HEK293 (cell line): ENCODE measurements around the gene CDH10.

ENCODE experiments used
- CTCF ChIA-PET: fragments of 350-600 bp; formaldehyde crosslinking; extraction: SDS; loops from one replicate; lab custom pipeline; 2021; ENCODE audit warnings: antibody characterized with exemption; lab: Yijun Ruan, JAX
- POLR2A ChIA-PET: fragments of 300-600 bp; formaldehyde crosslinking; extraction: SDS; loops from one replicate; lab custom pipeline; 2020; ENCODE audit warnings: antibody characterized with exemption, inconsistent platforms; lab: Yijun Ruan, JAX
- H3K27ac ChIP-seq: fragments of 200-500 bp; sonication (Bioruptor generic); 2 replicates; pipeline ENCODE4 v1.5.1; 2014; ENCODE audit warnings: low read depth, low read length, control low read depth, inconsistent platforms; ENCODE audit errors: extremely low read depth
- H3K36me3 ChIP-seq, 2 experiments: fragments of 200-500 bp in 1 of 2; sonication (Bioruptor generic) in 1 of 2; 1 replicate in 1 of 2; 2 replicates in 1 of 2; pipeline ENCODE4 v1.5.1; 2014 to 2017; ENCODE audit warnings: inconsistent platforms in 2 of 2, low read length in 2 of 2; ENCODE audit not compliant: control insufficient read depth in 2 of 2, insufficient read depth in 1 of 2
- H3K4me1 ChIP-seq: fragments of 200-500 bp; sonication (Bioruptor generic); 2 replicates; pipeline ENCODE4 v1.5.1; 2014; ENCODE audit warnings: mild to moderate bottlenecking, low read length, inconsistent platforms; ENCODE audit not compliant: control insufficient read depth, insufficient read depth
- H3K4me3 ChIP-seq: 2 replicates; pipeline ENCODE4 v1.5.1; 2011; ENCODE audit warnings: low read depth, mild to moderate bottlenecking, control low read depth, low read length, moderate library complexity
- H3K9me3 ChIP-seq: fragments of 200-500 bp; sonication (Bioruptor generic); 2 replicates; pipeline ENCODE4 v1.5.1; 2014; ENCODE audit warnings: low read depth, low read length, inconsistent platforms; ENCODE audit not compliant: control insufficient read depth, insufficient read depth
- KLF1 ChIP-seq: fragments of 450-650 bp; formaldehyde crosslinking; IDR thresholded peaks from 2 replicates; pipeline ENCODE4 v1.5.1; 2016; ENCODE audit warnings: missing biosample characterization, missing genetic modification characterization
- OVOL3 ChIP-seq: fragments of 450-650 bp; formaldehyde crosslinking; IDR thresholded peaks from 2 replicates; pipeline ENCODE4 v1.5.1; 2016; ENCODE audit warnings: missing biosample characterization, missing genetic modification characterization
- PRDM2 ChIP-seq: fragments of 450-650 bp; formaldehyde crosslinking; IDR thresholded peaks from 2 replicates; pipeline ENCODE4 v1.5.1; 2016; ENCODE audit warnings: missing biosample characterization, missing genetic modification characterization, borderline replicate concordance
- RBAK ChIP-seq: fragments of 450-650 bp; formaldehyde crosslinking; IDR thresholded peaks from 2 replicates; pipeline ENCODE4 v1.5.1; 2016; ENCODE audit warnings: missing biosample characterization, missing genetic modification characterization
- SCRT1 ChIP-seq: fragments of 450-650 bp; formaldehyde crosslinking; IDR thresholded peaks from 2 replicates; pipeline ENCODE4 v1.5.1; 2016; ENCODE audit warnings: missing biosample characterization, missing genetic modification characterization, borderline replicate concordance
- WT1 ChIP-seq: fragments of 450-650 bp; formaldehyde crosslinking; IDR thresholded peaks from 2 replicates; pipeline ENCODE4 v1.5.1; 2016; ENCODE audit warnings: missing biosample characterization, missing genetic modification characterization
- ZBTB1 ChIP-seq: fragments of 450-650 bp; formaldehyde crosslinking; IDR thresholded peaks from 2 replicates; pipeline ENCODE4 v1.5.1; 2016; ENCODE audit warnings: missing biosample characterization, missing genetic modification characterization
- ZNF121 ChIP-seq: fragments of 450-650 bp; formaldehyde crosslinking; IDR thresholded peaks from 2 replicates; pipeline ENCODE4 v1.5.1; 2016; ENCODE audit warnings: missing biosample characterization, missing genetic modification characterization
- ZNF138 ChIP-seq: fragments of 450-650 bp; formaldehyde crosslinking; IDR thresholded peaks from 2 replicates; pipeline ENCODE4 v1.5.1; 2016; ENCODE audit warnings: missing biosample characterization, missing genetic modification characterization, borderline replicate concordance
- ZNF157 ChIP-seq: fragments of 450-650 bp; formaldehyde crosslinking; IDR thresholded peaks from 2 replicates; pipeline ENCODE4 v1.5.1; 2016; ENCODE audit warnings: missing biosample characterization, missing genetic modification characterization
- ZNF248 ChIP-seq: fragments of 450-650 bp; formaldehyde crosslinking; IDR thresholded peaks from 2 replicates; pipeline ENCODE4 v1.5.1; 2017; ENCODE audit warnings: missing biosample characterization, missing genetic modification characterization
- ZNF266 ChIP-seq: fragments of 450-650 bp; formaldehyde crosslinking; IDR thresholded peaks from 2 replicates; pipeline ENCODE4 v1.5.1; 2016; ENCODE audit warnings: missing biosample characterization, missing genetic modification characterization, low read depth
- ZNF280C ChIP-seq: fragments of 450-650 bp; formaldehyde crosslinking; IDR thresholded peaks from 2 replicates; pipeline ENCODE4 v1.5.1; 2016; ENCODE audit warnings: missing biosample characterization, missing genetic modification characterization
- ZNF311 ChIP-seq: fragments of 450-650 bp; formaldehyde crosslinking; IDR thresholded peaks from 2 replicates; pipeline ENCODE4 v1.5.1; 2017; ENCODE audit warnings: missing biosample characterization, missing genetic modification characterization, borderline replicate concordance
- ZNF394 ChIP-seq: fragments of 450-650 bp; formaldehyde crosslinking; IDR thresholded peaks from 2 replicates; pipeline ENCODE4 v1.5.1; 2016; ENCODE audit warnings: missing biosample characterization, missing genetic modification characterization, mild to moderate bottlenecking, moderate library complexity, borderline replicate concordance
- ZNF426 ChIP-seq: fragments of 450-650 bp; formaldehyde crosslinking; IDR thresholded peaks from 2 replicates; pipeline ENCODE4 v1.5.1; 2017; ENCODE audit warnings: missing biosample characterization, missing genetic modification characterization, mild to moderate bottlenecking, inconsistent platforms, moderate library complexity
- ZNF433 ChIP-seq: fragments of 450-650 bp; formaldehyde crosslinking; IDR thresholded peaks from 2 replicates; pipeline ENCODE4 v1.5.1; 2016; ENCODE audit warnings: missing biosample characterization, missing genetic modification characterization, low read depth
- ZNF529 ChIP-seq: fragments of 450-650 bp; formaldehyde crosslinking; IDR thresholded peaks from 2 replicates; pipeline ENCODE4 v1.5.1; 2017; ENCODE audit warnings: missing genetic modification characterization, missing biosample characterization; ENCODE audit not compliant: insufficient replicate concordance
- ZNF530 ChIP-seq: fragments of 450-650 bp; formaldehyde crosslinking; IDR thresholded peaks from 2 replicates; pipeline ENCODE4 v1.5.1; 2016; ENCODE audit warnings: low read depth, missing biosample characterization, missing genetic modification characterization
- ZNF549 ChIP-seq: fragments of 450-650 bp; IDR thresholded peaks from 2 replicates; pipeline ENCODE4 v1.5.1; 2018; ENCODE audit warnings: missing biosample characterization, missing genetic modification characterization, mild to moderate bottlenecking, inconsistent platforms, moderate library complexity
- ZNF654 ChIP-seq: fragments of 450-650 bp; formaldehyde crosslinking; IDR thresholded peaks from 2 replicates; pipeline ENCODE4 v1.5.1; 2016; ENCODE audit warnings: low read depth, missing biosample characterization, missing genetic modification characterization
- ZNF677 ChIP-seq: fragments of 450-650 bp; IDR thresholded peaks from 2 replicates; pipeline ENCODE4 v1.5.0; 2018; ENCODE audit warnings: missing biosample characterization, mild to moderate bottlenecking, missing genetic modification characterization, moderate library complexity
- ZSCAN30 ChIP-seq: fragments of 450-650 bp; IDR thresholded peaks from 2 replicates; pipeline ENCODE4 v1.5.1; 2018; ENCODE audit warnings: missing biosample characterization, mild to moderate bottlenecking, missing genetic modification characterization, moderate library complexity
- ZSCAN4 ChIP-seq: fragments of 450-650 bp; formaldehyde crosslinking; IDR thresholded peaks from 2 replicates; pipeline ENCODE4 v1.5.1; 2017; ENCODE audit warnings: missing biosample characterization, missing genetic modification characterization

CDH10 gene

GRCh38 chr5:24645483-24645882 lies 705 bp upstream of the CDH10 start:
- Histone ChIP-seq H3K4me1 (no peaks in the 10 kb centered on the region), H3K9me3 (no peaks in the 10 kb centered on the region), H3K27ac (no peak overlapping the region), H3K36me3 (no peaks in the 10 kb centered on the region), H3K4me3 (no peak overlapping the region)
- TF ChIP-seq ZSCAN30: no peak
- TF ChIP-seq PRDM2 (tag by site-specific recombination): no peak
- ChIA-PET CTCF (no interaction called here), POLR2A (interaction anchor here (0.6 kb wide), 1 partner anchor 17 kb away, joined by 3 read pairs; no protein-coding TSS in a partner anchor)

- TF ChIP-seq RBAK (tag by site-specific recombination) (no peak), KLF1 (tag by site-specific recombination) (no peak), ZNF280C (tag by site-specific recombination) (no peak), ZNF266 (tag by site-specific recombination) (no peak), ZBTB1 (tag by site-specific recombination) (no peak), SCRT1 (tag by site-specific recombination) (no peak), WT1 (tag by site-specific recombination) (no peak), ZNF433 (tag by site-specific recombination) (no peak), ZNF394 (tag by site-specific recombination) (no peak), ZNF157 (tag by site-specific recombination) (no peak), ZNF121 (no peak), ZNF677 (tag by site-specific recombination) (no peak)
- TF ChIP-seq, all 188 proteins: peak for 0
- no peaks in the 10 kb centered on the region for H3K36me3 ChIP-seq
- H3K4me3 ChIP-seq: peak overlapping the region; percentile 48
- ChIA-PET CTCF (interaction anchor here (0.7 to 1.1 kb wide), 3 partner anchors 44 to 246 kb away, joined by 3 to 5 read pairs (median 3); no protein-coding TSS in a partner anchor), POLR2A (no interaction called here)
- H3K27ac ChIP-seq: no peak overlapping the region
- no peaks in the 10 kb centered on the region for H3K9me3 ChIP-seq
- no peaks in the 10 kb centered on the region for H3K4me1 ChIP-seq
Measured at GRCh38 chr5:24643880-24644279, 898 bp downstream of the CDH10 start.

GRCh38 chr5:24643156-24643555 lies 1.6 kb downstream of the CDH10 start:
- POLR2A ChIA-PET: no interaction called here
- Histone ChIP-seq H3K27ac (no peak overlapping the region), H3K4me1 (no peaks in the 10 kb centered on the region), H3K36me3 (no peaks in the 10 kb centered on the region), H3K4me3 (no peak overlapping the region), H3K9me3 (no peaks in the 10 kb centered on the region)
- CTCF ChIA-PET: interaction anchor here (0.7 to 1.1 kb wide), 4 partner anchors 18 to 247 kb away, joined by 3 to 5 read pairs (median 3); no protein-coding TSS in a partner anchor
- TF ChIP-seq ZNF654 (no peak), ZNF311 (tag by site-specific recombination) (no peak), ZSCAN4 (no peak), ZNF248 (tag by site-specific recombination) (no peak), ZNF138 (no peak), ZNF426 (tag by site-specific recombination) (no peak), ZNF549 (tag by site-specific recombination) (no peak), ZNF529 (tag by site-specific recombination) (no peak), ZNF530 (tag by site-specific recombination) (no peak), OVOL3 (tag by site-specific recombination) (no peak)
